K562 (cell line): ENCODE measurements around the gene CCDC117. TPM values are rescaled to one million over a fixed set of nuclear protein-coding genes. Genes with fewer than 3 reads are reported as not detected.

Source experiments
- ATAC-seq: fragments of 200-7000 bp; cut with Tn5 transposase; 3 replicates; pipeline ENCODE4 v1.9.1; 2020; ENCODE audit warnings: moderate library complexity
- BruUV-seq: library from RNA; stranded (reverse); fragments of 400-500 nt; replicated peaks from 2 replicates; lab custom pipeline; 2021; lab: Mats Ljungman, UMichigan
- CTCF ChIA-PET: fragments of 300-600 bp; formaldehyde crosslinking; extraction: SDS; loops from one replicate; lab custom pipeline; 2021; ENCODE audit warnings: low intra/inter-chr PET ratio; lab: Yijun Ruan, JAX
- POLR2A ChIA-PET: fragments of 300-600, 350-650 bp; sonication (Branson Sonifier 250); formaldehyde crosslinking; extraction: SDS; loops from one replicate; lab custom pipeline; 2021; ENCODE audit warnings: antibody characterized with exemption, inconsistent platforms; lab: Yijun Ruan, JAX
- DNase-seq, 4 experiments: peaks; one replicate each; pipeline versions ENCODE4 v3.0.0 to v3.0.0-alpha.2; 2011 to 2018; ENCODE audit warnings: low spot score in 3 of 4, mixed read lengths in 3 of 4; ENCODE audit errors: extremely low read depth in 1 of 4
- FAIRE-seq: peaks from 2 replicates; lab custom pipeline; 2011; peaks lifted over from hg19 to GRCh38; lab: Jason Lieb, UNC
- H2AFZ ChIP-seq: 2 replicates; pipeline ENCODE4 v1.6.0; 2011; ENCODE audit warnings: low read depth, low read length, control low read depth, inconsistent platforms
- H3K27ac ChIP-seq: fragments of 200-600 bp; 3 replicates; pipeline ENCODE4 v1.8.0; 2011; ENCODE audit warnings: low read depth, mild to moderate bottlenecking, control low read depth, inconsistent platforms, low read length, moderate library complexity, mixed read lengths; ENCODE audit errors: extremely low read depth
- H3K27me3 ChIP-seq, 2 experiments: fragments of 300-600 bp in 1 of 2; 2 replicates in 1 of 2; 3 replicates in 1 of 2; pipeline versions ENCODE4 v1.6.0 to v1.8.0; 2011; ENCODE audit warnings: inconsistent platforms in 2 of 2, low read length in 2 of 2, mild to moderate bottlenecking in 1 of 2, mixed read lengths in 1 of 2, moderate library complexity in 1 of 2; ENCODE audit not compliant: control insufficient read depth in 2 of 2, insufficient read depth in 2 of 2
- H3K36me3 ChIP-seq: fragments of 300-600 bp; 3 replicates; pipeline ENCODE4 v1.8.0; 2011; ENCODE audit warnings: mild to moderate bottlenecking, low read length, inconsistent platforms; ENCODE audit not compliant: control insufficient read depth, insufficient read depth
- H3K4me1 ChIP-seq, 2 experiments: fragments of 200-600 bp in 1 of 2; replicated peaks in 1 of 2; 2 replicates in 1 of 2; 3 replicates in 1 of 2; pipeline versions ENCODE4 v1.5.1 to v1.8.0; 2011; ENCODE audit warnings: inconsistent platforms in 2 of 2, low read length in 2 of 2, mild to moderate bottlenecking in 1 of 2, mixed read lengths in 1 of 2, moderate library complexity in 1 of 2; ENCODE audit not compliant: control insufficient read depth in 2 of 2, insufficient read depth in 2 of 2
- H3K4me2 ChIP-seq: 2 replicates; pipeline ENCODE4 v1.6.1; 2011; ENCODE audit warnings: low read length, control low read depth, inconsistent platforms, mixed read lengths; ENCODE audit not compliant: insufficient read depth
- H3K4me3 ChIP-seq: fragments of 200-600 bp; sonication (generic), shearing (Covaris generic); 2 replicates; pipeline ENCODE4 v1.5.1; 2016; ENCODE audit warnings: control low read depth, inconsistent platforms
- H3K79me2 ChIP-seq: fragments of 200-600 bp; 3 replicates; pipeline ENCODE4 v1.8.0; 2011; ENCODE audit warnings: low read length, inconsistent platforms; ENCODE audit not compliant: control insufficient read depth, insufficient read depth
- H3K9ac ChIP-seq, 2 experiments: 2 replicates each; pipeline versions ENCODE4 v1.6.0 to v1.6.1; 2011; ENCODE audit warnings: low read depth in 2 of 2, low read length in 2 of 2, control low read depth in 1 of 2, inconsistent platforms in 1 of 2, mild to moderate bottlenecking in 1 of 2, mixed read lengths in 1 of 2; ENCODE audit not compliant: insufficient read depth in 1 of 2
- H3K9me1 ChIP-seq: one replicate; pipeline ENCODE4 v1.6.0; 2011; ENCODE audit warnings: inconsistent platforms, mild to moderate bottlenecking, low read length, moderate library complexity; ENCODE audit not compliant: control insufficient read depth, insufficient read depth
- H3K9me3 ChIP-seq: replicated peaks from 2 replicates; pipeline ENCODE4 v1.5.1; 2011; ENCODE audit warnings: low read depth, low read length, inconsistent platforms; ENCODE audit not compliant: control insufficient read depth, insufficient read depth
- H4K20me1 ChIP-seq: replicated peaks from 2 replicates; pipeline ENCODE4 v1.6.1; 2011; ENCODE audit warnings: low read length, inconsistent platforms, mixed read lengths; ENCODE audit not compliant: control insufficient read depth, insufficient read depth
- CHD4 ChIP-seq: fragments of 200-600 bp; sonication (generic); IDR thresholded peaks from 3 replicates; pipeline ENCODE4 v1.6.1; 2012; ENCODE audit warnings: low read depth, mild to moderate bottlenecking, mixed read lengths, low read length, inconsistent platforms; ENCODE audit not compliant: insufficient read depth, insufficient replicate concordance, poor library complexity, severe bottlenecking
- FUS ChIP-seq: fragments of 200-400 bp; formaldehyde crosslinking; optimal IDR thresholded peaks from 2 replicates; pipeline ENCODE3; 2017; ENCODE audit warnings: low read depth, low read length
- HDAC6 ChIP-seq: IDR thresholded peaks from 2 replicates; pipeline ENCODE4 v1.6.1; 2012; ENCODE audit warnings: low read depth, mild to moderate bottlenecking, control low read depth, inconsistent platforms, low read length, moderate library complexity
- RUNX1 ChIP-seq: sonication (generic); IDR thresholded peaks from 2 replicates; pipeline ENCODE4 v1.6.1; 2016; ENCODE audit warnings: antibody characterized with exemption, low read depth
- SPI1 ChIP-seq: IDR thresholded peaks from 2 replicates; pipeline ENCODE4 v1.6.1; 2011; ENCODE audit warnings: low read depth, low read length, control low read depth, borderline replicate concordance
- SREBF2 ChIP-seq: sonication (generic); formaldehyde crosslinking; IDR thresholded peaks from 2 replicates; pipeline ENCODE4 v1.4.0; 2020; ENCODE audit warnings: mild to moderate bottlenecking, missing genetic modification reagents
- TAF1 ChIP-seq: IDR thresholded peaks from 2 replicates; pipeline ENCODE4 v1.6.1; 2011; ENCODE audit warnings: mild to moderate bottlenecking, low read length, moderate library complexity; ENCODE audit not compliant: insufficient read depth, control insufficient read depth, severe bottlenecking; ENCODE audit errors: extremely low read depth
- TGIF2 ChIP-seq: sonication (generic); formaldehyde crosslinking; IDR thresholded peaks from 2 replicates; pipeline ENCODE4 v1.8.1; 2022; ENCODE audit warnings: mild to moderate bottlenecking, missing genetic modification reagents, moderate library complexity
- TOE1 ChIP-seq, 2 experiments: fragments of 450-650 bp in 1 of 2; sonication (generic) in 1 of 2; formaldehyde crosslinking in 1 of 2; IDR thresholded peaks; 2 replicates each; pipeline versions ENCODE4 v1.7.1 to v1.8.0; 2016 to 2022; ENCODE audit warnings: borderline replicate concordance in 2 of 2, mild to moderate bottlenecking in 2 of 2, antibody characterized with exemption in 1 of 2, inconsistent platforms in 1 of 2, low read depth in 1 of 2, missing genetic modification reagents in 1 of 2, moderate library complexity in 1 of 2
- ZNF780A ChIP-seq: fragments of 250-450 bp; sonication (Bioruptor Pico); IDR thresholded peaks from 2 replicates; pipeline ENCODE4 v1.5.0; 2021; ENCODE audit warnings: mild to moderate bottlenecking
- WGBS: fragments of 100-300 bp; shearing (Covaris generic); methylation state at CpG from one replicate; pipeline ENCODE4 v1.1.6; 2016; ENCODE audit warnings: low coverage, mixed read lengths; ENCODE audit not compliant: insufficient coverage; ENCODE audit errors: missing lambda C conversion rate; 5-methylcytosine and 5-hydroxymethylcytosine counted together
- in situ Hi-C: fragments of 300-500 bp; cut with MboI; formaldehyde crosslinking; loops from 4 replicates; pipeline ENCODE4 v1.15.0; 2018; ENCODE audit warnings: inconsistent platforms, mixed read lengths
- intact Hi-C: fragments of 100-400 bp; cut with micrococcal nuclease; formaldehyde crosslinking; loops from 2 replicates; pipeline ENCODE4 v1.14.2; 2022
- polyA plus RNA-seq, 8 experiments: library from polyadenylated mRNA; depleted of rRNA in 4 of 8; stranded (reverse) in 5 of 8; unstranded in 3 of 8; fragments of >200 nt; fragmentation: Nextera tagmentation in 2 of 8; fragmentation: Illumina TruSeq in 1 of 8; extraction: Ambion mirVana in 2 of 8; extraction: Trizol in 1 of 8; gene quantifications; 2 replicates each; pipeline versions ENCODE4 v1.2.1 to v1.2.3, GENCODE V29; 2011 to 2014; ENCODE audit warnings: inconsistent platforms in 1 of 8, missing spikeins in 1 of 8
- total RNA-seq, 7 experiments: library from RNA; depleted of rRNA in 6 of 7; stranded (reverse); fragments of >200 nt in 6 of 7; fragmentation: Illumina TruSeq in 2 of 7; extraction: Trizol in 2 of 7; gene quantifications; 2 replicates each; pipeline versions ENCODE4 v1.2.1 to v1.2.3, GENCODE V29; 2011 to 2021; ENCODE audit warnings: low replicate concordance in 1 of 7
- TF ChIP-seq, protein P1 (sequence below): fragments of 450-650 bp; IDR thresholded peaks from 2 replicates; pipeline ENCODE4 v1.6.1; 2018; ENCODE audit not compliant: partially characterized antibody
- TF ChIP-seq, protein P2 (sequence below): fragments of 450-650 bp; IDR thresholded peaks from 2 replicates; pipeline ENCODE4 v1.6.1; 2016

CCDC117 gene
- total and polyA plus RNA-seq, 9 of the 15 experiments (the other 6 are each of a cell fraction or from before 2014, with no cell fraction given): 5.7 to 23.3 (median 15.8) TPM

GRCh38 chr22:28742562-28742962 is 29.9 kb upstream of the CCDC117 start:
- peak overlapping the region; percentile 93 for H3K4me2 ChIP-seq
- H3K9ac ChIP-seq: peak overlapping the region; percentile 76 to 93; a peak in 3 of 4 replicates
- peaks cover 40% of the 10 kb centered on the region for H3K36me3 ChIP-seq
- peak overlapping the region; percentile 74 for H3K27ac ChIP-seq
- intact Hi-C loops (no loop called here), in situ Hi-C loops (no loop called here)
- CTCF ChIA-PET: interaction anchor here (0.5 kb wide), 1 partner anchor 654 kb away, joined by 4 read pairs; no protein-coding TSS in a partner anchor
- WGBS: 2% methylated on average over 5 of the region's 10 CpGs
- H3K4me1 ChIP-seq: peaks cover 4 to 10% of the 10 kb centered on the region in 2 experiments; a peak in 3 of 5 replicates
- H3K9me1 ChIP-seq: no peaks in the 10 kb centered on the region
- no peaks in the 10 kb centered on the region for H3K9me3 ChIP-seq
- H4K20me1 ChIP-seq: no peaks in the 10 kb centered on the region
- peak in 1 of 4 experiments; percentile 53 for DNase-seq
- no peak for ATAC-seq
- H3K4me3 ChIP-seq: peak overlapping the region; percentile 92
- H3K27me3 ChIP-seq: no peaks in the 10 kb centered on the region
- peak overlapping the region; percentile 97 for H2AFZ ChIP-seq
- FAIRE-seq: no peak
- TF ChIP-seq TAF1 (peak; percentile 3), SPI1 (peak; percentile 34; the same call in 1 of the 2 replicates), HDAC6 (no peak), RUNX1 (no peak), ZNF780A (CRISPR knock-in tag) (no peak), FUS (no peak), TGIF2 (CRISPR knock-in tag) (no peak), TOE1 (IDR thresholded peaks at IDR 0.05; ENCODE audit: borderline replicate concordance) (peak; percentile 10; the same call in 1 of the 2 replicates), TOE1 (CRISPR knock-in tag; IDR thresholded peaks at IDR 0.05; ENCODE audit: borderline replicate concordance, low read depth) (no peak), SREBF2 (no peak), CHD4 (no peak)
- TF ChIP-seq, protein P1, sequence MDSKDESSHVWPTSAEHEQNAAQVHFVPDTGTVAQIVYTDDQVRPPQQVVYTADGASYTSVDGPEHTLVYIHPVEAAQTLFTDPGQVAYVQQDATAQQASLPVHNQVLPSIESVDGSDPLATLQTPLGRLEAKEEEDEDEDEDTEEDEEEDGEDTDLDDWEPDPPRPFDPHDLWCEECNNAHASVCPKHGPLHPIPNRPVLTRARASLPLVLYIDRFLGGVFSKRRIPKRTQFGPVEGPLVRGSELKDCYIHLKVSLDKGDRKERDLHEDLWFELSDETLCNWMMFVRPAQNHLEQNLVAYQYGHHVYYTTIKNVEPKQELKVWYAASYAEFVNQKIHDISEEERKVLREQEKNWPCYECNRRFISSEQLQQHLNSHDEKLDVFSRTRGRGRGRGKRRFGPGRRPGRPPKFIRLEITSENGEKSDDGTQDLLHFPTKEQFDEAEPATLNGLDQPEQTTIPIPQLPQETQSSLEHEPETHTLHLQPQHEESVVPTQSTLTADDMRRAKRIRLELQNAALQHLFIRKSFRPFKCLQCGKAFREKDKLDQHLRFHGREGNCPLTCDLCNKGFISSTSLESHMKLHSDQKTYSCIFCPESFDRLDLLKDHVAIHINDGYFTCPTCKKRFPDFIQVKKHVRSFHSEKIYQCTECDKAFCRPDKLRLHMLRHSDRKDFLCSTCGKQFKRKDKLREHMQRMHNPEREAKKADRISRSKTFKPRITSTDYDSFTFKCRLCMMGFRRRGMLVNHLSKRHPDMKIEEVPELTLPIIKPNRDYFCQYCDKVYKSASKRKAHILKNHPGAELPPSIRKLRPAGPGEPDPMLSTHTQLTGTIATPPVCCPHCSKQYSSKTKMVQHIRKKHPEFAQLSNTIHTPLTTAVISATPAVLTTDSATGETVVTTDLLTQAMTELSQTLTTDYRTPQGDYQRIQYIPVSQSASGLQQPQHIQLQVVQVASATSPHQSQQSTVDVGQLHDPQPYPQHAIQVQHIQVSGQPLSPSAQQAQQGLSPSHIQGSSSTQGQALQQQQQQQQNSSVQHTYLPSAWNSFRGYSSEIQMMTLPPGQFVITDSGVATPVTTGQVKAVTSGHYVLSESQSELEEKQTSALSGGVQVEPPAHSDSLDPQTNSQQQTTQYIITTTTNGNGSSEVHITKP: peak; percentile 66
- TF ChIP-seq, protein P2, sequence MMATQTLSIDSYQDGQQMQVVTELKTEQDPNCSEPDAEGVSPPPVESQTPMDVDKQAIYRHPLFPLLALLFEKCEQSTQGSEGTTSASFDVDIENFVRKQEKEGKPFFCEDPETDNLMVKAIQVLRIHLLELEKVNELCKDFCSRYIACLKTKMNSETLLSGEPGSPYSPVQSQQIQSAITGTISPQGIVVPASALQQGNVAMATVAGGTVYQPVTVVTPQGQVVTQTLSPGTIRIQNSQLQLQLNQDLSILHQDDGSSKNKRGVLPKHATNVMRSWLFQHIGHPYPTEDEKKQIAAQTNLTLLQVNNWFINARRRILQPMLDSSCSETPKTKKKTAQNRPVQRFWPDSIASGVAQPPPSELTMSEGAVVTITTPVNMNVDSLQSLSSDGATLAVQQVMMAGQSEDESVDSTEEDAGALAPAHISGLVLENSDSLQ: peak; percentile 43; the same call in 1 of the 2 replicates
- BruUV-seq: no TSS peak
- POLR2A ChIA-PET: no interaction called here
- peaks cover 57% of the 10 kb centered on the region for H3K79me2 ChIP-seq
